ENCODE measurements around the gene ZNF714.
"Not testable (repeated sequence)": the region's sequence is repeated elsewhere in the genome, so short reads cannot be mapped to it uniquely, and the experiment has no call there.

The ZNF714 gene

GRCh38 chr19:21128901-21129698 lies 47.1 kb downstream of the ZNF714 start:
- no peak for DNase-seq
- in situ Hi-C loops (cut with MboI; ENCODE audit: low pct_unique_long_range_greater_than_20kb, low sequenced_read_pairs): no loop called here

- in situ Hi-C loops (cut with MboI; ENCODE audit: low pct_unique_long_range_greater_than_20kb, low sequenced_read_pairs): no loop called here
These were observed 48.2 kb downstream of the ZNF714 start for GRCh38 chr19:21130097-21130775.

GRCh38 chr19:21133633-21134032 lies 51.6 kb downstream of the ZNF714 start:
- in situ Hi-C loops (cut with MboI; ENCODE audit: low pct_unique_long_range_greater_than_20kb, low sequenced_read_pairs): no loop called here
- DNase-seq: no peak

More at GRCh38 chr19:21130097-21130775, 48.2 kb downstream of the ZNF714 start:
- DNase-seq: no peak

- in situ Hi-C loops (cut with MboI; ENCODE audit: low pct_unique_long_range_greater_than_20kb, low sequenced_read_pairs): no loop called here
- DNase-seq: no peak
These were observed 52.9 kb downstream of the ZNF714 start for GRCh38 chr19:21134934-21135366.

GRCh38 chr19:21135433-21135832 lies 53.4 kb downstream of the ZNF714 start:
- in situ Hi-C loops (cut with MboI; ENCODE audit: low pct_unique_long_range_greater_than_20kb, low sequenced_read_pairs): no loop called here
- no peak for DNase-seq

- in situ Hi-C loops (cut with MboI; ENCODE audit: low pct_unique_long_range_greater_than_20kb, low sequenced_read_pairs): no loop called here
- no peak for DNase-seq
These were observed 56.1 kb downstream of the ZNF714 start for GRCh38 chr19:21138130-21138529.

- DNase-seq; in situ Hi-C loops (cut with MboI; ENCODE audit: low pct_unique_long_range_greater_than_20kb, low sequenced_read_pairs): not testable (repeated sequence)
These were observed 59.0 kb downstream of the ZNF714 start for GRCh38 chr19:21141006-21141405.

- in situ Hi-C loops (cut with MboI; ENCODE audit: low pct_unique_long_range_greater_than_20kb, low sequenced_read_pairs): no loop called here
- DNase-seq: peak; percentile 98
These were observed 59.9 kb downstream of the ZNF714 start, which contains the start of gene ZNF431 for GRCh38 chr19:21141787-21142464. TSS of gene ZNF431 (plus strand) at chr19:21142040. CDS start at chr19:21142184, 144 bp downstream.

GRCh38 chr19:21143428-21143827 lies 61.4 kb downstream of the ZNF714 start:
- in situ Hi-C loops (cut with MboI; ENCODE audit: low pct_unique_long_range_greater_than_20kb, low sequenced_read_pairs): no loop called here
- no peak for DNase-seq

GRCh38 chr19:21143854-21144253 lies 61.9 kb downstream of the ZNF714 start:
- in situ Hi-C loops (cut with MboI; ENCODE audit: low pct_unique_long_range_greater_than_20kb, low sequenced_read_pairs): no loop called here
- DNase-seq: no peak

GRCh38 chr19:21147540-21147939 lies 65.5 kb downstream of the ZNF714 start:
- DNase-seq: no peak
- in situ Hi-C loops (cut with MboI; ENCODE audit: low pct_unique_long_range_greater_than_20kb, low sequenced_read_pairs): no loop called here

- in situ Hi-C loops (cut with MboI; ENCODE audit: low pct_unique_long_range_greater_than_20kb, low sequenced_read_pairs): no loop called here
- DNase-seq: no peak
These were observed 66.7 kb downstream of the ZNF714 start for GRCh38 chr19:21148681-21149080.

GRCh38 chr19:21149877-21150276 lies 67.9 kb downstream of the ZNF714 start:
- DNase-seq: no peak
- in situ Hi-C loops (cut with MboI; ENCODE audit: low pct_unique_long_range_greater_than_20kb, low sequenced_read_pairs): no loop called here

GRCh38 chr19:21151460-21151859 lies 69.5 kb downstream of the ZNF714 start:
- in situ Hi-C loops (cut with MboI; ENCODE audit: low pct_unique_long_range_greater_than_20kb, low sequenced_read_pairs): no loop called here
- no peak for DNase-seq

- no peak for DNase-seq
These were observed 76.6 kb downstream of the ZNF714 start for GRCh38 chr19:21158523-21159135.

GRCh38 chr19:21164541-21164940 lies 82.5 kb downstream of the ZNF714 start:
- in situ Hi-C loops (cut with MboI; ENCODE audit: low pct_unique_long_range_greater_than_20kb, low sequenced_read_pairs): no loop called here
- no peak for DNase-seq

More at GRCh38 chr19:21158523-21159135, 76.6 kb downstream of the ZNF714 start:
- in situ Hi-C loops (cut with MboI; ENCODE audit: low pct_unique_long_range_greater_than_20kb, low sequenced_read_pairs): no loop called here

GRCh38 chr19:21166436-21166835 lies 84.4 kb downstream of the ZNF714 start:
- no peak for DNase-seq
- in situ Hi-C loops (cut with MboI; ENCODE audit: low pct_unique_long_range_greater_than_20kb, low sequenced_read_pairs): no loop called here

Measured in KBM-7 (cell line).